IMR-90 (cell line): Measurements from ENCODE around the gene LIN7C. TPM values are rescaled to one million over a fixed set of nuclear protein-coding genes. Genes with fewer than 3 reads are reported as not detected.

ENCODE experiments used
- ATAC-seq: fragments of 200-7000 bp; cut with Tn5 transposase; 2 replicates; pipeline ENCODE4 v1.9.1; 2020; ENCODE audit warnings: low read depth, mild to moderate bottlenecking, moderate library complexity
- BruUV-seq: library from RNA; stranded (reverse); fragments of 400-500 nt; replicated peaks from 2 replicates; lab custom pipeline; 2021; lab: Mats Ljungman, UMichigan
- CTCF ChIA-PET: fragments of 300-600 bp; formaldehyde crosslinking; extraction: SDS; loops from one replicate; lab custom pipeline; 2021; ENCODE audit warnings: antibody characterized with exemption; lab: Yijun Ruan, JAX
- POLR2A ChIA-PET: fragments of 300-600 bp; sonication (Branson Sonifier 250); formaldehyde crosslinking; loops from one replicate; lab custom pipeline; 2022; ENCODE audit warnings: antibody characterized with exemption; ENCODE audit not compliant: unreplicated experiment; lab: Charles Lee
- DNase-seq: peaks from one replicate; pipeline ENCODE4 v3.0.0; 2013
- H2AFZ ChIP-seq: replicated peaks from 2 replicates; pipeline ENCODE3; 2013; ENCODE audit warnings: low read length, mild to moderate bottlenecking; ENCODE audit not compliant: poor library complexity
- H2AK5ac ChIP-seq: 2 replicates; pipeline ENCODE4 v1.6.1; 2013; ENCODE audit warnings: low read depth, low read length, inconsistent platforms
- H2AK9ac ChIP-seq: replicated peaks from 2 replicates; pipeline ENCODE3; 2013; ENCODE audit warnings: mild to moderate bottlenecking, low read depth, low read length, moderate library complexity; ENCODE audit not compliant: poor library complexity
- H2BK120ac ChIP-seq: 2 replicates; pipeline ENCODE4 v1.6.1; 2013; ENCODE audit warnings: low read depth, low read length, inconsistent platforms
- H2BK15ac ChIP-seq: 3 replicates; pipeline ENCODE4 v1.6.1; 2013; ENCODE audit warnings: low read depth, low read length, inconsistent platforms
- H2BK20ac ChIP-seq: 2 replicates; pipeline ENCODE4 v1.6.1; 2013; ENCODE audit warnings: low read depth, mild to moderate bottlenecking, inconsistent platforms, low read length, moderate library complexity
- H2BK5ac ChIP-seq: 2 replicates; pipeline ENCODE4 v1.6.1; 2013; ENCODE audit warnings: mild to moderate bottlenecking, low read depth, low read length, inconsistent platforms; ENCODE audit not compliant: poor library complexity, severe bottlenecking
- H3K14ac ChIP-seq: replicated peaks from 2 replicates; pipeline ENCODE4 v1.6.1; 2013; ENCODE audit warnings: low read depth, low read length, inconsistent platforms
- H3K18ac ChIP-seq: 2 replicates; pipeline ENCODE4 v1.6.1; 2013; ENCODE audit warnings: low read depth, low read length, control low read depth
- H3K23ac ChIP-seq: 2 replicates; pipeline ENCODE4 v1.6.1; 2013; ENCODE audit warnings: low read depth, low read length, inconsistent platforms
- H3K27ac ChIP-seq: 2 replicates; pipeline ENCODE4 v1.5.1; 2013; ENCODE audit warnings: mild to moderate bottlenecking, control low read depth, low read length; ENCODE audit not compliant: insufficient read depth
- H3K27me3 ChIP-seq: 2 replicates; pipeline ENCODE4 v1.6.1; 2013; ENCODE audit warnings: low read length; ENCODE audit not compliant: control insufficient read depth, insufficient read depth
- H3K36me3 ChIP-seq: 2 replicates; pipeline ENCODE4 v1.6.1; 2013; ENCODE audit warnings: low read length, mixed read lengths; ENCODE audit not compliant: control insufficient read depth, insufficient read depth
- H3K4ac ChIP-seq: 2 replicates; pipeline ENCODE4 v1.6.1; 2013; ENCODE audit warnings: low read depth, low read length, inconsistent platforms
- H3K4me1 ChIP-seq: 2 replicates; pipeline ENCODE4 v1.6.1; 2013; ENCODE audit warnings: low read length, mixed read lengths; ENCODE audit not compliant: control insufficient read depth, insufficient read depth
- H3K4me2 ChIP-seq: 2 replicates; pipeline ENCODE4 v1.6.1; 2013; ENCODE audit warnings: low read depth, mild to moderate bottlenecking, control low read depth, low read length, moderate library complexity
- H3K4me3 ChIP-seq: 2 replicates; pipeline ENCODE4 v1.5.1; 2013; ENCODE audit warnings: low read depth, mild to moderate bottlenecking, control low read depth, low read length, moderate library complexity; ENCODE audit not compliant: insufficient read depth
- H3K56ac ChIP-seq: 2 replicates; pipeline ENCODE4 v1.6.1; 2013; ENCODE audit warnings: low read length, inconsistent platforms; ENCODE audit not compliant: insufficient read depth; ENCODE audit errors: extremely low read depth
- H3K79me1 ChIP-seq, 2 experiments: 2 replicates each; pipeline ENCODE4 v1.6.1; 2013; ENCODE audit warnings: low read length in 2 of 2, inconsistent platforms in 1 of 2, low read depth in 1 of 2
- H3K9ac ChIP-seq: 2 replicates; pipeline ENCODE4 v1.6.1; 2013; ENCODE audit warnings: low read depth, low read length, control low read depth
- H3K9me1 ChIP-seq: 2 replicates; pipeline ENCODE4 v1.6.1; 2013; ENCODE audit warnings: low read length, inconsistent platforms; ENCODE audit not compliant: insufficient read depth
- H3K9me3 ChIP-seq: 2 replicates; pipeline ENCODE4 v1.6.1; 2013; ENCODE audit warnings: low read length; ENCODE audit not compliant: control insufficient read depth, insufficient read depth
- H4K20me1 ChIP-seq: 2 replicates; pipeline ENCODE4 v1.6.1; 2013; ENCODE audit warnings: low read length, inconsistent platforms; ENCODE audit not compliant: insufficient read depth
- H4K5ac ChIP-seq: 2 replicates; pipeline ENCODE4 v1.6.1; 2013; ENCODE audit warnings: mild to moderate bottlenecking, low read depth, low read length, control low read depth
- H4K8ac ChIP-seq, 2 experiments: 2 replicates each; pipeline ENCODE4 v1.6.1; 2013; ENCODE audit warnings: low read depth in 2 of 2, low read length in 2 of 2, control low read depth in 1 of 2, inconsistent platforms in 1 of 2
- H4K91ac ChIP-seq: 2 replicates; pipeline ENCODE4 v1.6.1; 2013; ENCODE audit warnings: low read depth, low read length, inconsistent platforms; ENCODE audit not compliant: insufficient read depth
- CHD1 ChIP-seq: IDR thresholded peaks from 2 replicates; pipeline ENCODE4 v1.6.1; 2012; ENCODE audit warnings: low read depth, low read length, improper control_type of control experiment
- MXI1 ChIP-seq: IDR thresholded peaks from 2 replicates; pipeline ENCODE4 v1.6.1; 2012; ENCODE audit warnings: low read depth, mild to moderate bottlenecking, low read length, moderate library complexity, borderline replicate concordance
- RFX5 ChIP-seq: IDR thresholded peaks from 2 replicates; pipeline ENCODE4 v1.8.0; 2012; ENCODE audit warnings: low read depth, mild to moderate bottlenecking, low read length, moderate library complexity
- SMC3 ChIP-seq: fragments of 150-350 bp; IDR thresholded peaks from 2 replicates; pipeline ENCODE4 v1.6.1; 2016; ENCODE audit warnings: low read depth, mild to moderate bottlenecking, antibody characterized with exemption, low read length, moderate library complexity
- WGBS, 2 experiments: methylation state at CpG; one replicate each; pipeline versions ENCODE4 v1.1.5 to v1.1.7; 2013; ENCODE audit warnings: missing lambda C conversion rate in 2 of 2; ENCODE audit not compliant: insufficient read length in 1 of 2; ENCODE audit errors: extremely low coverage in 2 of 2; 5-methylcytosine and 5-hydroxymethylcytosine counted together
- dilution Hi-C: fragments of 300-500 bp; cut with HindIII; formaldehyde crosslinking; loops from one replicate; pipeline ENCODE4 v1.14.3; 2018; ENCODE audit warnings: low sequenced_read_pairs; ENCODE audit not compliant: unreplicated experiment
- in situ Hi-C: fragments of 300-500 bp; cut with MboI; formaldehyde crosslinking; loops from 3 replicates; pipeline ENCODE4 v1.14.3; 2019; ENCODE audit warnings: low sequenced_read_pairs, inconsistent platforms, mixed read lengths
- intact Hi-C: fragments of 100-400 bp; cut with micrococcal nuclease; formaldehyde crosslinking; loops from 2 replicates; pipeline ENCODE4 v1.10.0; 2022
- polyA plus RNA-seq, 3 experiments: library from polyadenylated mRNA; depleted of rRNA; stranded (reverse); fragments of >200 nt; gene quantifications; 2 replicates each; pipeline ENCODE4 v1.2.3, GENCODE V29; 2012; ENCODE audit warnings: low replicate concordance in 1 of 3
- total RNA-seq: library from RNA; depleted of rRNA; stranded (reverse); fragments of >200 nt; gene quantifications from 2 replicates; pipeline ENCODE4 v1.2.3, GENCODE V29; 2012

Gene LIN7C
- total and polyA plus RNA-seq, 2 of the 4 experiments (the other 2 are of a cell fraction), result 12.2 to 25.5 TPM

DNA sequence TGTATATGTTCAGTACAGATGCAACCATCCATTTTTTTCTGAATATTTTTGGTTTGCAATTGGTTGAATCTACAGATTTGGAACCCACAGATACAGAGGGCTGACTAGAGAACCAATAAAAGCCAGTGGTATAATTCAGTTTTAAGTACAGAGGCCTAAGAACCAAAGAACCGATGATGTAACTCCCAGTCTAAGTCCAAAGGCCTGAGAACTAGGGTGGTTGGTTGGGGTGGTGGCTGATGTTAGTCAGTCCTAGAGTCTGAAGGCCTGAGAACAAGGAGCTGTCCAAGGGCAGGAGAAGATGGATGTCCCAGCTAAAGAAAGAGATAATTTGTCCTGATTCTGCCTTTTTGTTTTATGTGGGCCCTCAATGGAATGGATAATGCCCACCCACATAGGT lies 48.7 kb upstream of the LIN7C start:
- Histone ChIP-seq H4K5ac (no peak overlapping the region), H2BK15ac (no peak overlapping the region), H3K4me1 (no peaks in the 10 kb centered on the region), H3K9me1 (no peaks in the 10 kb centered on the region), H3K79me1 (no peaks in the 10 kb centered on the region), H4K8ac (no peak overlapping the region), H2BK120ac (no peak overlapping the region), H2BK5ac (no peak overlapping the region), H4K20me1 (no peaks in the 10 kb centered on the region), H3K9me3 (no peaks in the 10 kb centered on the region), H3K36me3 (no peaks in the 10 kb centered on the region), H4K91ac (no peak overlapping the region), H3K14ac (no peak overlapping the region), H2AK9ac (no peak overlapping the region), H3K4me3 (no peak overlapping the region), H3K27ac (no peak overlapping the region), H2AK5ac (no peak overlapping the region), H3K23ac (no peak overlapping the region), H3K4ac (no peak overlapping the region), H3K4me2 (no peak overlapping the region), H3K9ac (no peak overlapping the region), H2AFZ (no peak overlapping the region), H3K56ac (no peak overlapping the region), H3K18ac (no peak overlapping the region), H3K27me3 (no peaks in the 10 kb centered on the region), H2BK20ac (no peak overlapping the region)
- dilution Hi-C loops, result no loop called here
- in situ Hi-C loops, result no loop called here
- WGBS, 2 experiments, result no CpG with 5 or more reads among the region's 1 CpG
- no TSS peak for BruUV-seq
- CTCF ChIA-PET, result interaction anchor here (0.6 kb wide), 1 partner anchor 108 kb away, joined by 3 read pairs; no protein-coding TSS in a partner anchor
- ATAC-seq, result no peak
- TF ChIP-seq MXI1 (no peak), CHD1 (no peak), SMC3 (no peak), RFX5 (no peak)
- POLR2A ChIA-PET, result no interaction called here
- intact Hi-C loops, result no loop called here
- DNase-seq, result no peak
